ENCODE results near the gene ZNF76.
"Not testable (repeated sequence)": the region's sequence is repeated elsewhere in the genome, so short reads cannot be mapped to it uniquely, and the experiment has no call there.

ZNF76 gene

DNA sequence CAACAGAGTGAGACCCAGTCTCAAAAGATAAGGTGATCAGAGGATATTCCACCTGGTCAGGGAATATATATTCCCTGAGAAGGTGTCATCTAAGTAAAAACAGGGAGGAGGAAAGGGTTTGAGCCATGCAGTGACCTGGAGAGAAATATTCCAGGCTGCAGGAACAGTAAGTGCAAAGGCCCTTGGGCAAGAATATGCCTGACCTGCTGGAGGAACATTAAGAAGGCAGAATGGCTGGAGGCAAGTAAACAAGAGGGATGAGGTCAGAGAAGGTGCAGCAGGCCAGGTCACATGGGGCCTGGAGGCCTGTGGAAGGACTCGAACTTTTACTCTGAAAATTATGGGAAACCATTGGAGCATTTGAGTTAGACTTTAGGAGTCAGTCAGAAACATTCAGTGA is 44.8 kb downstream of the ZNF76 start:
- no peak for ATAC-seq

DNA sequence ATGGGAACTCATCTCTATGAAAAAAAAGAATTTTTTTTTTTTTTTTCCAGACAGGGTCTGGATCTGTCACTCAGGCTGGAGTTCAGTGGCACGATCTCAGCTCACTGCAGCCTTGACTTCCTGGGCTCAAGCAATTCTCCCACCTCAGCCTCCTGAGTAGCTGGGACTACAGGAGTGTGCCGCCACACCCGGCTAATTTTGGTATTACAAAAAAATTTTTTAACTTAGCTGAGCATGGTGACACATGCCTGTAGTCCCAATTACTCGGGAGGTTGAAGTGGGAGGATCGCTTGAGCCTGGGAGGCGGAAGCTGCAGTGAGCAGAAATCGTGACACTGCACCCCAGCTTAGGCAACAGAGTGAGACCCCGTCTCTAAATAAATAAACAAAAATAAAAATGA is 45.6 kb downstream of the ZNF76 start:
- no peak for ATAC-seq

DNA sequence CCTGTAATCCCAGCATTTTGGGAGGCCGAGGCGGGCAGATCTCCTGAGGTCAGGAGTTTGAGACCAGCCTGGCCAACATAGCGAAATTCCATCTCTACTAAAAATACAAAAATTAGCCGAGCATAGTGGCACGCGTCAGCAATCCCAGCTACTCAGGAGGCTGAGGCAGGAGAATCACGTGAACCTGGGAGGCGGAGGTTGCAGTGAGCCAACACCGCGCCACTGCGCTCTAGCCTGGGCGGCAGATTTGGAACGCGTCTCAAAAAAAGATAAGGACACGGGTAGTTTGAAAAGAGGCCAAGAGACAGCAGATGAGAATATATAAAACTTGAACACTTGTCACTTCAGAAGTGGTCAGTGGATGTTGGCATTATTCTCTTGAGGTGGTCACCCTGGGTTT is 47.6 kb downstream of the ZNF76 start:
- not testable (repeated sequence) for ATAC-seq

DNA sequence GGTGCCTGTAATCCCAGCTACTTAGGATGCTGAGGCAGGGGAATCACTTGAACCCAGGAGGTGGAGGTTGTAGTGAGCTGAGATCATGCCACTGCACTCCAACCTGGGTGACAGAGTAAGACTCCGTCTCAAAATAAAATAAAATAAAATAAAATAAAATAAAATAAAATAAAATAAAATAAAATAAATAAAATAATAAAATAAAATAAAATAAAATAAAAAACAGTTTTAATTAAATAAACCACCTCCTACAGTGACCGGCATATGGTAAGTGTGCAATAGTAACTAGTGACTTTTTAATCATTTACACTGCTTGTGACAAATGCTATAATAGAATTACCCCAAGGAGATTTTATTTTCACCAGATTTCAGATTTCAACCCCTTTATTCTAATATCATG is 49.0 kb downstream of the ZNF76 start:
- ATAC-seq = not testable (repeated sequence)

DNA sequence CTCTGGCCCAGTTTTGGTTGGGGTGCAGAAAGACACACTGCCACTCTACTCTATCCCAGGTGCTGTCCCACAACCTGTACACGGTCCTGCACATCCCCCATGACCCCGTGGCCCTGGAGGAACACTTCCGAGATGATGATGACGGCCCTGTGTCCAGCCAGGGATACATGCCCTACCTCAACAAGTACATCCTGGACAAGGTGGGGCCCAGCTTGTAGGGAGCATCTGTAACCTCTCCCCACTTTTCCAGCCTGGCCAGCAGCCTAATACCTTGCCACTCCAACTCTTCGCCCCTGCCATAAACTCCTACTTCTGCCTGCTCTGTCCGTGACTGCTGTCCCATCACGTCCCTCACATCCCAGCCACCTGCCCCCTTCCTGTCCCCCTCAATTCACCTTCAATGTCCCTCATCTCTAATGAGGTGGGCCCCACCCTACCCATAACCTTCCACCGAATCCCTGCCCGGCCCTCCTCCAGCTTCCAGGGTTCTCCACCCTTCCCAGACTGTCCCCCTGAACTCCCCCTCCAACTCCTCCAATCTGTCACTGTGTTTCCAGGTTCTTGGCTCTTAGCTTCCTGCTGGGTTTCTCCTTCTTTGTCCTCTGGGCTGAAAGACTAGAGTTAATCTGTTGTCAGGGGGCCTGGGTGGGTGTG is 50.2 kb downstream of the ZNF76 start:
- no peak for ATAC-seq

DNA sequence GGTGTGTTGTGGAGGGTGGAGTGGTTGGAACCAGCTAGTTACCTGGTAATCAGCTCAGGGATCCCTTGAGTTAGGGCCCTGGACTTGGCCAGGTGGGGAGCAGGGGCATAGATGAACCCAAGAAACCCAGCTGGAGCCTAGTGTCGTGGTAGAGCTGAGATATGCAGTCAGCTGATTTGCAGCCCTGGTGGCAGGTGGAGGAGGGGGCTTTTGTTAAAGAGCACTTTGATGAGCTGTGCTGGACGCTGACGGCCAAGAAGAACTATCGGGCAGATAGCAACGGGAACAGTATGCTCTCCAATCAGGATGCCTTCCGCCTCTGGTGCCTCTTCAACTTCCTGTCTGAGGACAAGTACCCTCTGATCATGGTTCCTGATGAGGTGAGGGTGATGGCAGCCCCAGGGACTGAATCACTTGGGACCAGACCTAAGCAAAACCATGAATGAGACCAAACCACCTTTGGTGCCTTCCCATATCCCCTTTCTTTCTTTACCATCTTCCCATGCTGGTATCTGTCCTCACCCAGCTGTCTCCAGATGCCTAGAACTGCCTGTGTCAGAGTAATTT is 50.8 kb downstream of the ZNF76 start:
- peak; percentile 56 to 68 for ATAC-seq

DNA sequence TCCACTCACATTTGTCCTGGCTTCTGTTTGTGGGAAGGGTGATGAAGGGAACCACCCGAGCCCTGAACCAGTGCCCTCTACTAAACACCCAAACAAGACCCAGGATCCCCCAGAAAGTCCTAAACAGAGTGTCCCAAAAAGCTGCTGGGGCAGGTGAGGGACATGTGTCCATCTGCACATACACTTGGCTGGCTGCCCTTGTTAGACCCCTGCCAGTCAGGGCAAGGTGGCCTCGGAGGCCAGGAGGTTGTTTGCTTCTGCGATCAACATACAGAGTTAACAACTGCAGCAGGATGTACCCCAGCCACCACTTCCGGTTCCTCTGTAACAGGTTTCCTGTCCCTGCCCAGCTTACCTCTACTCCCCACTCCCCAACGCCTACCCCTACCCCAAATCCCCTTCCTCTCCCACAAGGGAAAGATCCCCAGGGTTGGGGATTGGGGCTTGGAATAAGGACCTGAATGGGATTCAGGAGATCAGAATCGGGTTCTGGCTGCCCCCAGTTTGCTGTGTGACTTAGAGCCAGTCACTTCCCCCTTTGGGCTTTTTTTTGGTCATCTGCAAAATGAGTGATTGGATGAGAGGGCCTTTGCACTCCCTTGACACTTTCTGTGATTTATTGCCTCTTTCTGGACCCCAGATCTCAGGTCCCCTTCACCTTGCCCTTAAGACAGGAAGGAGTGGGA is 52.0 kb downstream of the ZNF76 start:
- peak; percentile 68 to 70 for ATAC-seq

DNA sequence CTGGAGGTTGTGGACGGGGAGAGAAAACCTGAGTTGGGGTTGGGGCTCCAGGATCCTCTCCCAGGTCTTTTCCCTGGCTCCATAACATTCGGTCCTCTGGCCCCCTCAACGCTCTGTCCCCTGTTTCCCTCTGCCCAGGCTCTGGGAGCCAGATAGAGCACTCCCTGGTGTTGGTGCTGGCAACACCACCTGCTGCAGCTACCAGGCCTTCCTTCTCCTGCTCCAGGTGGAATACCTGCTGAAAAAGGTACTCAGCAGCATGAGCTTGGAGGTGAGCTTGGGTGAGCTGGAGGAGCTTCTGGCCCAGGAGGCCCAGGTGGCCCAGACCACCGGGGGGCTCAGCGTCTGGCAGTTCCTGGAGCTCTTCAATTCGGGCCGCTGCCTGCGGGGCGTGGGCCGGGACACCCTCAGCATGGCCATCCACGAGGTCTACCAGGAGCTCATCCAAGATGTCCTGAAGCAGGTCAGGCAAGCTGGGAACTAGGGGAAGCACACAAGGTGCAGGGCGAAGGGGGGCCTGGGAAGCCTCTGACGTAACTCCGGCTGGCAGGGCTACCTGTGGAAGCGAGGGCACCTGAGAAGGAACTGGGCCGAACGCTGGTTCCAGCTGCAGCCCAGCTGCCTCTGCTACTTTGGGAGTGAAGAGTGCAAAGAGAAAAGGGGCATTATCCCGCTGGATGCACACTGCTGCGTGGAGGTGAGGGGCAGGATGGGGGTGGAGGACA is 52.7 kb downstream of the ZNF76 start:
- no peak for ATAC-seq

DNA sequence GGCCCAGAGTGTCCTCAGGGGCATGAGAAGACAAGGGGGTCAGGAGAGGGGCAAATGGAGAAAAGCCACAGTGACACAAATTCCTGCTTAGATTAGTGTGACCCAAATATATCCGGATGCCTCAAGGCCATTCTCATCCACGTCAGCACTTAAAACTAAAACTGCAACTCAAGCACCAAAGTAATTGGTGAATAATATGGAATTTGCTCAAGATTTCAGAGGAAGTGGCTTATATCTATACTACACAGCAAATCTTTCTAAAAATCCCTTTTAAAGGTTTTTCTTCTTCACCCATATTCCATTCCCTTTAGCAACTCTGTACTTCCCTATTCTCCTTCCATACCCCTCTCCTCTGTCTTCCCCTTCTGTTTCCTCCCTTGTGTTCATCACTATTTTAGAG is 53.3 kb downstream of the ZNF76 start:
- no peak for ATAC-seq

DNA sequence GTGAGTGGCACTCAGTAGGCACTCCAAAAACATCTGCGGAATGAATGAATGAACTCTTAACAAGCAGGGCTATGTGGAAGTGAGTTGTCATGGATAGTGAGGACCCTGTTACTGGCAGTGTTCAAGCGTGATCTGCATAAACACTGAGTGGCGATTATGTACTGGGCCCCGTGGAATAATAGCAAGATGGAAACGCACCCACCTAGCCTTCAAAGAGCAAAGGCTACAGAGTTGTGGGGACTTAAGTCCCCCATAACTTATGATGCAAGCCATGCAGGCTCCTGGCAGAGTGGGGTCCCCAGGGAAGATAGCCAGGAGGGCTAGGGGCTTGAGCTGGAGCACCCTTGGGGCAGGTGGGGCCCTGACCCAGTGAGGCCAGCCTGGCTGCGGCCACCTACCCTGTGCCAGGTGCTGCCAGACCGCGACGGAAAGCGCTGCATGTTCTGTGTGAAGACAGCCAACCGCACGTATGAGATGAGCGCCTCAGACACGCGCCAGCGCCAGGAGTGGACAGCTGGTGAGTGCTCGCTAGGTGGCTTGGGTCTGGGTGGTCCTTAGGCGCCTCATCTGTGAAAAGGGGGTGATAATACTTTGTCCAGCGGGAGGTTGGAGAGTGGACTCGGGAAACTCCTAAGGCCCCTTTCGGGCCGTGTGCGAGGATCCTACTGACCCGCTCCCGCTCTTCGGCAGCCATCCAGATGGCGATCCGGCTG is 58.1 kb downstream of the ZNF76 start:
- no peak for ATAC-seq

DNA sequence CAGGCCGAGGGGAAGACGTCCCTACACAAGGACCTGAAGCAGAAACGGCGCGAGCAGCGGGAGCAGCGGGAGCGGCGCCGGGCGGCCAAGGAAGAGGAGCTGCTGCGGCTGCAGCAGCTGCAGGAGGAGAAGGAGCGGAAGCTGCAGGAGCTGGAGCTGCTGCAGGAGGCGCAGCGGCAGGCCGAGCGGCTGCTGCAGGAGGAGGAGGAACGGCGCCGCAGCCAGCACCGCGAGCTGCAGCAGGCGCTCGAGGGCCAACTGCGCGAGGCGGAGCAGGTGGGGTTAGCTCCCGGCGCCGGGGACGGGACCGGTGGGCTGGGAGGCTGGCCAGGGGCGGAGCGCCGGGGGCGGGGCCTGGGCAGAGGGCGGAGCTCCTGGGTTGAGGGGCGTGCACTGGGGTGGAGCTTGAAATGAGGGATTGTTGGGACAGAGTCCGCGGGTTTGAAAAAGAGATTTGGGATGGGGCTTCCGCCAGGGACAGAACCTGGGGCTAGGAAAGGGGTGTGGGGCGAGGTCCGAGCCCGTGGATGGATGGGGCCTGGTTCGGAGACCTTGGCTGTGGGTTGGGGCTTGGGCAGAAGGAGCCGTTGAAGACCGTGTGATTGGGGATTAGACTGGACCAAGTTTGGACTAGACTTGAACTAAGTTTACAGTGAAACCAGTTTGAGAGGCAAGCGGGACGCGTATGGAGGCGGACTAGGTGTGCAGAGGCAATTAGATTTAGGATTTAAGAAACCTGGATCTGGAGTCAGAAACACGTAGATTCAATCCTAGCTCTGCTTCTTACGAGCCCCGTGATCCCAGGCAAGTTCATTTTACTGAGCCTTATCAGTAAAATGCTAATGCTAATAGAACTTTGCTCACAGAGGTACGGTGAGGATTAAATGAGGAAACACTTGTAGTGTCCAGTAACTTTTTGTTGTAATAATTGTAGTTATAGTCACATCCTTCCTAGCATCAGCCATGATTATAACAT is 58.9 kb downstream of the ZNF76 start:
- no peak for ATAC-seq

DNA sequence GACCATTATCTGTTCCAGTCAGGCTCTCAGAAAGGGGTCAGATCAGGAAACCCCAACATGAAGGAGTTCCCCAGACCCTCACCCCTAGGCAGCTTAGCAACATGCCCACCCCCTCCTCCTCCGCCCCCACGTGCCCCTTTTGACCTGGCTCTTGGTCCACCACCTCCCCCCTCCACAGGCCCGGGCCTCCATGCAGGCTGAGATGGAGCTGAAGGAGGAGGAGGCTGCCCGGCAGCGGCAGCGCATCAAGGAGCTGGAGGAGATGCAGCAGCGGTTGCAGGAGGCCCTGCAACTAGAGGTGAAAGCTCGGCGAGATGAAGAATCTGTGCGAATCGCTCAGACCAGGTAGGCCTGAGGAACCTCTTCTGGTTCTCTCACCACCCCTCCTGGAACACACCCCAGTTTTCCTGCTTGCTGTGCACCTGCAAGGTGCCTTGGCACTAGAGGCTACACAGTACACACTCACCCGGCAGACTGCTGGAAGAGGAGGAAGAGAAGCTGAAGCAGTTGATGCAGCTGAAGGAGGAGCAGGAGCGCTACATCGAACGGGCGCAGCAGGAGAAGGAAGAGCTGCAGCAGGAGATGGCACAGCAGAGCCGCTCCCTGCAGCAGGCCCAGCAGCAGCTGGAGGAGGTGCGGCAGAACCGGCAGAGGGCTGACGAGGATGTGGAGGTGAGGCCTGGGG is 60.0 kb downstream of the ZNF76 start:
- ATAC-seq = no peak

DNA sequence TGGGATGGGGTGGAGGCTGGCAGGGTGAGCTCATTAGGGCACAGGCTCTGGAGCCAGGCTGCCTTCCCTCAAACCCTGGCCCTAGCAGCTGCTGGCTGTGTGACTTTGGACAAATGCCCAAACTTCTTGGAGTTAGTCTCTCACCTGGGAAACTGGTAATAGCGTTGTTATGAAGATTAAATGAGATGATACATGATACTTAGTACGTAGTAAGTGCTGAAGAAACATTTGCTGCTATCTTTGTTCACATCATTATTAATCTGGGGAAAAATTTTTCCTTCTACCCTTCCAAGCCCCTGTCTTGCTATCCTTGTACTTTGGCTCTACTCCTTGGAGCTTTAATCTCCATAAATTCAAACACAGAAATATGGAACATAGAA is 60.5 kb downstream of the ZNF76 start:
- ATAC-seq = no peak

DNA sequence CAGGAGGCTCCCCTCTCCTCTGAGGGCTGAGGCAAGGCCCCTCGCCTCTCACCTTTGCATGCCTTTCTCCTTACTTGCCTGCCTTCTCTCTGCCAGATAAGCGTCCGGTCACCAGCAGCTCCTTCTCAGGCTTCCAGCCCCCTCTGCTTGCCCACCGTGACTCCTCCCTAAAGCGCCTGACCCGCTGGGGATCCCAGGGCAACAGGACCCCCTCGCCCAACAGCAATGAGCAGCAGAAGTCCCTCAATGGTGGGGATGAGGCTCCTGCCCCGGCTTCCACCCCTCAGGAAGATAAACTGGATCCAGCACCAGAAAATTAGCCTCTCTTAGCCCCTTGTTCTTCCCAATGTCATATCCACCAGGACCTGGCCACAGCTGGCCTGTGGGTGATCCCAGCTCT is 61.6 kb downstream of the ZNF76 start:
- ATAC-seq = no peak

DNA sequence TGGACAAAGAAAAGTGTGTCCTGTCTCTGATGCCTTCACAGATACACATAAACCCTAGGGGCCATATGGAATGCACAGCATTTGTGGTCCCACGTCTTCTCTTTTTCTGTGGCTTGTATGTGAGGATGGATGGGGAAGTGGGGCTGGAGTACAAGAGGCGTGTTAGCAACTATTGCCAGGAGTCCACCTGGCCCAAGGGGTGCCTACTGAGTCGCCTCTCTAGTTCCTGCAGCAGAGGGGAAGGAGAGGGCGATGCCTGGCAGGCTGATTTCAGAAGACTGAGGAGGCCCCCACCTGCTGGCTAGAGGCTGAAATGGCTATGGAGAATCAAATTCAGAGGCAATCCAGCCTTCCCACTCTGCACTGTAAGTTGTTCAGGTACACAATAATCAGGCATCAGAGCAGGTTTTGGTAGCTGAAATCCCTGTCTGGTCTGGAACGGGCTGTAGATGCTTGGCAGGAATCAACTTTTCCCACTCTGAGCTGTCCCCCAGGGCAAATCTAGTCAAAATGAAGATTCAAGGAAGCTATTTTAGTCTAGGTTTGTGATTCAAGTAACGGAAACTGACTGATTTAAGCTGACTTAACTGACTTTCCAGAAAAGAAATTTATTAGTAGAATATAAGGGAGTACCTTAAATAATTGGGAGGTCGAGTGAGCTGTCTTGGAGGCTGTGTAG is 68.0 kb downstream of the ZNF76 start:
- peak; percentile 85 to 91 for ATAC-seq

DNA sequence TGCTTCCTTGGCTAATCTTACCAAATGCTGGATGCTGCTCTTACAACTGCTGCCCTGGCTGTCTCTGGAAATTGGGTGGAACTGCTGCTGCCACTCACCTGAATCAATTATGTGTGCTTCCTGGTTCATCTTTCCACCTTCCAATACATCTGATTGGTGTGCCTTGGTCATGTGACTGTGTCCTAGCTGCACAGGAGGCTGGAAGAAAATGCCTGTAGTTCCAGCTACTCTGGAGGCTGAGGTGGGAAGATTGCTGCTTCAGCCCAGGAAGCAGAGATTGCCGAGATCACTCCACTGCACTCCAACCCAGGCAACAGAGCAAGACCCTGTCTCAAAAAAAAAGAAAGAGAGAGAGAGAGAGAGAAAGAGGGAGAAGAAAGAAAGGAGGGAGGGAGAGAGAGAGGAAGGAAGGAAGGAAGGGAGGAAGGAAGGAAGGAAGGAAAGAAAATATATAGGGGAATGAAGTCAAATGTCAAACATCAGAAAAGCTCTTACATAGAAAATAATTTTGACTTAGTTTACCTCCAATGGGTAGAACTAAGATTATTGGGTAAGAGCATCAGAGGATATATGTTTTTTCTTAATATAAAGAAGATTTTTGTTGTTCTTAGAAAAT is 68.7 kb downstream of the ZNF76 start:
- ATAC-seq = no peak

DNA sequence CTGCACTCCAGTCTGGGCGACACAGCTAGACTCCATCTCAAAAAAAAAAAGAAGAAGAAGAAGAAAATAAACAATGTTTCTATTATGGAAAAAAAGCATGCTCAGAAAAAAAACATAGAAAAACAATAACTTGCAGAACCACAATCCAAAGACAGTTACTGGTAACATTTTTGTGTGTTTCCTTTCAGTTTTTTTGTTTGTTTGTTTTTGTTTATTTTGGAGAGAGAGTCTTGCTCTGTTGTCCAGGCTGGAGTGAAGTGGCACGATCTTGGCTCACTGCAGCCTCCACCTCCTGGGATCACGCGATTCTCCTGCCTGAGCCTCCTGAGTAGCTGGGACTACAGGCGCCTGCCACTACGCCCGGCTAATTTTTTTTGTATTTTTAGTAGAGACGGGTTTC is 69.4 kb downstream of the ZNF76 start:
- ATAC-seq = not testable (repeated sequence)

DNA sequence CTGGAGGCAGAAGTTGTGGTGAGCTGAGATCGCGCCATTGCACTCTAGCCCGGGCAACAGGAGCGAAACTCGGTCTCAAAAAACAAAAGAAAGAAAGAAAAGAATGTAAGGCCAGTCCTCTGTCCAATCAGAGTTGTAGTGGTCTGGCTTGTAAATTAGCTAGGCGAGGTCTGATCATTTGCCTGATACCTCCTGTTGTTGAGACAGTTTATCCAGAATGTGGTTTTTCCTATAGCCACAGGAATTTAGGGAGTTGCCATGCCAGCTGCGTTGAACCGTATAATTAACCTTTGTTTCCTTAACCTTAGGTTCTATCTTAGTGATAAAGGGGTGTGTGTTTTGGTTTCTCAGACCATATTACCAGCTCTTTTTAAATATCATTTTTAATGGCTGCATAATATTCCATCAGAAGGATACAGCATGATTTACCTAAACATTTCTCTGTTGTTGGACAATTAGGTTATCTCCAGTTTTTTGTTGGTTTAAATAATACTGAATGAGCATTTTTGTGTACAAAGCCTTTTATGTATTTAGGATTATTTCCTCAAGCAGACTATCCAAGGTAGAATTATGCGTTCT is 71.1 kb downstream of the ZNF76 start:
- no peak for ATAC-seq

DNA sequence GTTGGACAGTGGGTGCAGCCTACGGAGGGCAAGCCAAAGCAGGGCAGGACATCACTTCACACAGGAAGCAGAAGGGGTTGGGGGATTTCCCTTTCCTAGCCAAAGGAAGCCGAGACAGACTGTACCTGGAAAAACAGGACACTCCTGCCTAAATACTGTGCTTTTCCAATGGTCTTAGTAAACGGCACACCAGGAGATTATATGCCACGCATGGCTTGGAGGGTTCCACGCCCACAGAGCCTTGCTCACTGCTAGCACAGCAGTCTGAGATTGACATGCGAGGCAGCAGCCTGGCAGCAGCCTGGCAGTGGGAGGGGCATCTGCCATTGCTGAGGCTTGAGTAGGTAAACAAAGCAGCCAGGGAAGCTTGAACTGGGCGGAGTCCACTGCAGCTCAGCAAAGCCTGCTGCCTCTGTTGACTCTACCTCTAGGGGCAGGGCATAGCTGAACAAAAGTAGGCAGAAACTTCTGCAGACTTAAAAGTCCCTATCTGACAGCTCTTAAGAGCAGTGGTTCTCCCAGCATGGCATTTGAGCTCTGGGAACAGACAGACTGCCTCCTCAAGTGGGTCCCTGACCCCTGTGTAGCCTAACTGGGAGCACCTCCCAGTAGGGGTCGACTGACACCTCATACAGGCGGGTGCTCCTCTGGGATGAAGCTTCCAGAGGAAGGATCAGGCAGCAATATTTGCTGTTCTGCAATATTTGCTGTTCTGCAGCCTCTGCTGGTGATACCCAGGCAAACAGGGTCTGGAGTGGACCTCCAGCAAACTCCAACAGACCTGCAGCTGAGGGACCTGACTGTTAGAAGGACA is 72.7 kb downstream of the ZNF76 start:
- peak; percentile 49 to 56 for ATAC-seq

Measured in activated CD4-positive, CD25-positive, alpha-beta regulatory T cell treated with anti-CD3 and anti-CD28 coated beads, Interleukin-2, amount 50 U/mL, for 24 hours (primary cell).